ENCODE measurements around the gene BRSK2.

BRSK2 gene

GRCh38 chr11:1468473-1469066 is 78.8 kb downstream of the BRSK2 start:
- no peaks in the 10 kb centered on the region for H3K36me3 ChIP-seq (ENCODE audit: control insufficient read depth, insufficient read depth, low read length)
- H3K9me3 ChIP-seq (ENCODE audit: control insufficient read depth, insufficient read depth, low read length): no peaks in the 10 kb centered on the region
- H3K27ac ChIP-seq (ENCODE audit: low read length): no peak overlapping the region
- WGBS (ENCODE audit: insufficient coverage, insufficient read length): no CpG with 5 or more reads among the region's 19 CpGs
- H3K27me3 ChIP-seq (ENCODE audit: control insufficient read depth, insufficient read depth, low read length): no peaks in the 10 kb centered on the region
- no peaks in the 10 kb centered on the region; the same call in 1 of the 2 replicates for H3K4me1 ChIP-seq (ENCODE audit: control insufficient read depth, insufficient read depth, low read length)
- H3K4me3 ChIP-seq (ENCODE audit: low read length): no peak overlapping the region
- DNase-seq (ENCODE audit: low read depth, low spot score): no peak

- no peaks in the 10 kb centered on the region for H3K36me3 ChIP-seq (ENCODE audit: control insufficient read depth, insufficient read depth, low read length)
- no peaks in the 10 kb centered on the region; the same call in 1 of the 2 replicates for H3K4me1 ChIP-seq (ENCODE audit: control insufficient read depth, insufficient read depth, low read length)
- WGBS (ENCODE audit: insufficient coverage, insufficient read length): no CpG with 5 or more reads among the region's 19 CpGs
- no peak overlapping the region for H3K27ac ChIP-seq (ENCODE audit: low read length)
- H3K9me3 ChIP-seq (ENCODE audit: control insufficient read depth, insufficient read depth, low read length): no peaks in the 10 kb centered on the region
- no peak overlapping the region for H3K4me3 ChIP-seq (ENCODE audit: low read length)
- DNase-seq (ENCODE audit: low read depth, low spot score): no peak
- no peaks in the 10 kb centered on the region for H3K27me3 ChIP-seq (ENCODE audit: control insufficient read depth, insufficient read depth, low read length)
These were observed 79.7 kb downstream of the BRSK2 start for GRCh38 chr11:1469287-1469910.

- Histone ChIP-seq H3K9me3 (ENCODE audit: control insufficient read depth, insufficient read depth, low read length) (no peaks in the 10 kb centered on the region), H3K27me3 (ENCODE audit: control insufficient read depth, insufficient read depth, low read length) (no peaks in the 10 kb centered on the region), H3K27ac (ENCODE audit: low read length) (no peak overlapping the region), H3K4me3 (ENCODE audit: low read length) (no peak overlapping the region), H3K36me3 (ENCODE audit: control insufficient read depth, insufficient read depth, low read length) (no peaks in the 10 kb centered on the region), H3K4me1 (ENCODE audit: control insufficient read depth, insufficient read depth, low read length) (no peaks in the 10 kb centered on the region)
- DNase-seq (ENCODE audit: low read depth, low spot score): no peak
- WGBS (ENCODE audit: insufficient coverage, insufficient read length): no CpG with 5 or more reads among the region's 35 CpGs
These were observed 80.4 kb downstream of the BRSK2 start for GRCh38 chr11:1469911-1470680.

GRCh38 chr11:1470681-1471611 is 81.2 kb downstream of the BRSK2 start:
- no peak overlapping the region for H3K4me3 ChIP-seq (ENCODE audit: low read length)
- no peaks in the 10 kb centered on the region for H3K9me3 ChIP-seq (ENCODE audit: control insufficient read depth, insufficient read depth, low read length)
- DNase-seq (ENCODE audit: low read depth, low spot score): no peak
- whole genome bisulfite sequencing (ENCODE audit: insufficient coverage, insufficient read length): no CpG with 5 or more reads among the region's 40 CpGs
- H3K27me3 ChIP-seq (ENCODE audit: control insufficient read depth, insufficient read depth, low read length): no peaks in the 10 kb centered on the region
- H3K4me1 ChIP-seq (ENCODE audit: control insufficient read depth, insufficient read depth, low read length): no peaks in the 10 kb centered on the region
- no peaks in the 10 kb centered on the region for H3K36me3 ChIP-seq (ENCODE audit: control insufficient read depth, insufficient read depth, low read length)
- H3K27ac ChIP-seq (ENCODE audit: low read length): no peak overlapping the region

- Histone ChIP-seq H3K4me3 (ENCODE audit: low read length) (no peak overlapping the region), H3K36me3 (ENCODE audit: control insufficient read depth, insufficient read depth, low read length) (no peaks in the 10 kb centered on the region), H3K9me3 (ENCODE audit: control insufficient read depth, insufficient read depth, low read length) (no peaks in the 10 kb centered on the region), H3K27ac (ENCODE audit: low read length) (no peak overlapping the region), H3K27me3 (ENCODE audit: control insufficient read depth, insufficient read depth, low read length) (no peaks in the 10 kb centered on the region), H3K4me1 (ENCODE audit: control insufficient read depth, insufficient read depth, low read length) (no peaks in the 10 kb centered on the region)
- WGBS (ENCODE audit: insufficient coverage, insufficient read length): no CpG with 5 or more reads among the region's 9 CpGs
- no peak for DNase-seq (ENCODE audit: low read depth, low spot score)
These were observed 82.0 kb downstream of the BRSK2 start for GRCh38 chr11:1471736-1472135.

- no peak for DNase-seq (ENCODE audit: low read depth, low spot score)
- no CpG with 5 or more reads among the region's 21 CpGs for WGBS (ENCODE audit: insufficient coverage, insufficient read length)
- H3K27me3 ChIP-seq (ENCODE audit: control insufficient read depth, insufficient read depth, low read length): no peaks in the 10 kb centered on the region
These were observed 82.7 kb downstream of the BRSK2 start for GRCh38 chr11:1472180-1473005.

GRCh38 chr11:1473011-1473628 is 83.4 kb downstream of the BRSK2 start:
- Histone ChIP-seq H3K36me3 (ENCODE audit: control insufficient read depth, insufficient read depth, low read length) (no peaks in the 10 kb centered on the region), H3K4me1 (ENCODE audit: control insufficient read depth, insufficient read depth, low read length) (no peaks in the 10 kb centered on the region), H3K27me3 (ENCODE audit: control insufficient read depth, insufficient read depth, low read length) (no peaks in the 10 kb centered on the region), H3K27ac (ENCODE audit: low read length) (no peak overlapping the region), H3K9me3 (ENCODE audit: control insufficient read depth, insufficient read depth, low read length) (no peaks in the 10 kb centered on the region), H3K4me3 (ENCODE audit: low read length) (no peak overlapping the region)
- no CpG with 5 or more reads among the region's 12 CpGs for WGBS (ENCODE audit: insufficient coverage, insufficient read length)
- no peak for DNase-seq (ENCODE audit: low read depth, low spot score)

More at GRCh38 chr11:1472180-1473005, 82.7 kb downstream of the BRSK2 start:
- Histone ChIP-seq H3K36me3 (ENCODE audit: control insufficient read depth, insufficient read depth, low read length) (no peaks in the 10 kb centered on the region), H3K4me3 (ENCODE audit: low read length) (no peak overlapping the region), H3K9me3 (ENCODE audit: control insufficient read depth, insufficient read depth, low read length) (no peaks in the 10 kb centered on the region), H3K27ac (ENCODE audit: low read length) (no peak overlapping the region), H3K4me1 (ENCODE audit: control insufficient read depth, insufficient read depth, low read length) (no peaks in the 10 kb centered on the region)

- Histone ChIP-seq H3K9me3 (ENCODE audit: control insufficient read depth, insufficient read depth, low read length) (no peaks in the 10 kb centered on the region), H3K27me3 (ENCODE audit: control insufficient read depth, insufficient read depth, low read length) (no peaks in the 10 kb centered on the region), H3K4me3 (ENCODE audit: low read length) (no peak overlapping the region), H3K4me1 (ENCODE audit: control insufficient read depth, insufficient read depth, low read length) (no peaks in the 10 kb centered on the region), H3K27ac (ENCODE audit: low read length) (no peak overlapping the region), H3K36me3 (ENCODE audit: control insufficient read depth, insufficient read depth, low read length) (no peaks in the 10 kb centered on the region)
- DNase-seq (ENCODE audit: low read depth, low spot score): no peak
- WGBS (ENCODE audit: insufficient coverage, insufficient read length): no CpG with 5 or more reads among the region's 22 CpGs
These were observed 84.1 kb downstream of the BRSK2 start for GRCh38 chr11:1473786-1474185.

- H3K4me1 ChIP-seq (ENCODE audit: control insufficient read depth, insufficient read depth, low read length): no peaks in the 10 kb centered on the region
- H3K27ac ChIP-seq (ENCODE audit: low read length): no peak overlapping the region
- H3K36me3 ChIP-seq (ENCODE audit: control insufficient read depth, insufficient read depth, low read length): no peaks in the 10 kb centered on the region
- no peak for DNase-seq (ENCODE audit: low read depth, low spot score)
- H3K9me3 ChIP-seq (ENCODE audit: control insufficient read depth, insufficient read depth, low read length): no peaks in the 10 kb centered on the region
- no peaks in the 10 kb centered on the region for H3K27me3 ChIP-seq (ENCODE audit: control insufficient read depth, insufficient read depth, low read length)
- H3K4me3 ChIP-seq (ENCODE audit: low read length): no peak overlapping the region
- no CpG with 5 or more reads among the region's 12 CpGs for WGBS (ENCODE audit: insufficient coverage, insufficient read length)
These were observed 86.1 kb downstream of the BRSK2 start for GRCh38 chr11:1475841-1476240.

Data from iPS DF 6.9 (cell line).